ENCODE measurements around the gene TBC1D5.
A peak's percentile ranks its signal among the peaks of the same experiment; 100 is the strongest.

Gene TBC1D5

GRCh38 chr3:17518189-17519059 lies 224.0 kb downstream of the TBC1D5 start:
- no peak for DNase-seq (ENCODE audit: low spot score)
- in situ Hi-C loops (cut with MboI; ENCODE audit: low pct_unique_long_range_greater_than_20kb, low sequenced_read_pairs, unreplicated experiment): no loop called here
- no peak for TF ChIP-seq CTCF (IDR thresholded peaks at IDR 0.05; ENCODE audit: extremely low read depth, insufficient read depth, missing control alignments)

DNA sequence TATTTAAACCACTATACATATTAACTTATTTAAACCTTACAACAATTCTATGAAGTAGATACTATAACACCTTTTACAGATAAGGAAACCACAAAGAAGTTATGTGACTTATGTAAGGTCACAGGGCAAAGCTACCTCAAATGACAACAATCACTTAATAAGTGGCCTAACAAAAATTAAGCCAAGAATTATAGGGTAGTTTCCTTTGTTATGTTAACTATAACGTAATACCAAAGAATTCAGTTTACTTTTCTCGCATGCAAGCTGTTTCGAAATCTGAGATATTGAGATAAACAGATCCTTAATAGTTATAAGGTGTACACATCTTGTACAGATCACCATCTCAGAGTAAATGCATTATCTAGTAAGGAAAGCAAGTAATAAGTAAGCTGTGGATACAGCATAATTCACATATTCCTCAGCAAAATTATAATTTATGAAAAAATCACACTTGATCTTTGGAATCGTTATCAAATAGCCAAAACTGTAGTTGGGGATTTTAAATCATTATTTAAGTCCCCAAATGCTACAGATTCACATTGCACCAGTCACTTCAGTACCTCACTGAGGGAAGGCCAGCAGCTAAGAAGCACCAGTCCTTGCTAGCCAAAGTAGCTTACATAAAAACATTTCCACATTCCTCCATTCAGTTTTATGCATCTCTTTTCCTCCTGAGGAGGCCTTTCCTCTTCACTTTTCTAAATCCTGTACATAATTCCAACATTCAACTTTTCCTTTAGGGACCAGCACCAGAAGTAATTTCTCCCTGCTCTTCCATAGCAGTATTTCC lies 226.8 kb downstream of the TBC1D5 start:
- no peak for TF ChIP-seq CTCF (IDR thresholded peaks at IDR 0.05; ENCODE audit: extremely low read depth, insufficient read depth, missing control alignments)
- no peak for DNase-seq (ENCODE audit: low spot score)
- in situ Hi-C loops (cut with MboI; ENCODE audit: low pct_unique_long_range_greater_than_20kb, low sequenced_read_pairs, unreplicated experiment): no loop called here

- peak; percentile 8 for DNase-seq (ENCODE audit: low spot score)
- in situ Hi-C loops (cut with MboI; ENCODE audit: low pct_unique_long_range_greater_than_20kb, low sequenced_read_pairs, unreplicated experiment): no loop called here
- TF ChIP-seq CTCF (IDR thresholded peaks at IDR 0.05; ENCODE audit: extremely low read depth, insufficient read depth, missing control alignments): no peak
These were observed 227.8 kb downstream of the TBC1D5 start for GRCh38 chr3:17514597-17514996.

DNA sequence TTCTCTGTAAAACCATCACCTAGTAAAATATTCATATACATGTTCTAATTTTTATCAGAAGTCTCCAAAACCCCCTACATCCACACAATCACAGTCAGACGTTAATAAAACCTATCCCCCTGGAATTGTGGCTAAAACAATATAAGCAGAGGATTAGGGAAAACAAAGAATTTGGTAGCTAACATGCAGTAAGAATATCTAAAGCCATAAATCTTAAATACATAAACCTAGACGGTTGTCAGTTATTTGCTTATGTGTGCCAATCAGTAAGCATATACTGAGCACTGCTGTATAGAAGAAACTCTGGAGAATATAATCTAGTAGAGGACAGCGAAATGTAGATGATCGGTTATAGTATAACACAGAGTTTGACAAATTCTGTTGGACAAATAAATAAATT lies 232.2 kb downstream of the TBC1D5 start:
- DNase-seq (ENCODE audit: low spot score): no peak
- in situ Hi-C loops (cut with MboI; ENCODE audit: low pct_unique_long_range_greater_than_20kb, low sequenced_read_pairs, unreplicated experiment): no loop called here
- TF ChIP-seq CTCF (IDR thresholded peaks at IDR 0.05; ENCODE audit: extremely low read depth, insufficient read depth, missing control alignments): no peak

DNA sequence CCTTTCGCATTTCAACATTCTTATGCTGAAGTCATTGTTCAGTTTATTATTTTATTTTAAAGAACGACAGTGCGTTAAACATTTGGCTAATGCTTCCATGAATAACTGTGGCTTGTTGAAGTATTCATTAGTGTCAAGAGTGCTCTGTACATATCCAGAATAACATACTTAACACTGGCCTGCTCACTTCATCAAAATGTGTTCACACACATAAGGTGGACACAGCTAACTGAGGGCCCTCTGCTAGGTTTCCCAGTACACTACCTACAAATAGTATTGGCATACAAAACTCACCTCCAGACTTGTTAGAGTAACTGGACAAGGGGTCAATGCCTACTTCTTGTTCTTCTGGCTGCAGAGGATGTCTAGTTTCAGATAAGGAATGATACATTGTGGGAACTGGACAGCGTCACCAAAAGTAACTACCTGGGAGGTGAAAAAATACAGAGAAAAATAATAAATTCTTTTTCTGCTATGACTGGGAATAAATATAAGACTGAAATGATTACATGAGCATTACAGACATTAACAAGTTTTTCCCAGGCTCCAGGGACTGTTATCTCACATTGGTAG lies 234.2 kb downstream of the TBC1D5 start:
- in situ Hi-C loops (cut with MboI; ENCODE audit: low pct_unique_long_range_greater_than_20kb, low sequenced_read_pairs, unreplicated experiment): no loop called here
- TF ChIP-seq CTCF (IDR thresholded peaks at IDR 0.05; ENCODE audit: extremely low read depth, insufficient read depth, missing control alignments): no peak
- no peak for DNase-seq (ENCODE audit: low spot score)

DNA sequence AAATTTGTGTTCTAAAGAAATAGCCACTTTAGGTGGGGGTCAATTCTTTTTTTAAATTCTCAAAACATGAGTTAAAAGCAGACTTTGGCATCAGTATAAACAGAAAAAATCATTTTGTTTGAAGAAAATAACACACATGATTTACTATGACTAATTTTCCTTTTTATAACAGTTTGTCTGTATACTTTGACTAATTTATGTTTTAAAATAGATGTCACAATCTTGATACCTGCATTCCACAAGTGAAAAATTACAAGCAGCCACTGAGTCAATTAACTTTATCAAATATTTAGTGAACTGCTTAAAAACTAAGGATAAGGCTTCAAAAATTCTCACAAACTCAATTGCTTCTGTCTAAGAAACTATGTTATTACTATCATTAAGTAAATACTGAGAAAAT lies 235.0 kb downstream of the TBC1D5 start:
- in situ Hi-C loops (cut with MboI; ENCODE audit: low pct_unique_long_range_greater_than_20kb, low sequenced_read_pairs, unreplicated experiment): no loop called here
- DNase-seq (ENCODE audit: low spot score): no peak
- no peak for TF ChIP-seq CTCF (IDR thresholded peaks at IDR 0.05; ENCODE audit: extremely low read depth, insufficient read depth, missing control alignments)

Data from GM13977 (cell line).